ENCODE results near the gene FER1L5.

DNA sequence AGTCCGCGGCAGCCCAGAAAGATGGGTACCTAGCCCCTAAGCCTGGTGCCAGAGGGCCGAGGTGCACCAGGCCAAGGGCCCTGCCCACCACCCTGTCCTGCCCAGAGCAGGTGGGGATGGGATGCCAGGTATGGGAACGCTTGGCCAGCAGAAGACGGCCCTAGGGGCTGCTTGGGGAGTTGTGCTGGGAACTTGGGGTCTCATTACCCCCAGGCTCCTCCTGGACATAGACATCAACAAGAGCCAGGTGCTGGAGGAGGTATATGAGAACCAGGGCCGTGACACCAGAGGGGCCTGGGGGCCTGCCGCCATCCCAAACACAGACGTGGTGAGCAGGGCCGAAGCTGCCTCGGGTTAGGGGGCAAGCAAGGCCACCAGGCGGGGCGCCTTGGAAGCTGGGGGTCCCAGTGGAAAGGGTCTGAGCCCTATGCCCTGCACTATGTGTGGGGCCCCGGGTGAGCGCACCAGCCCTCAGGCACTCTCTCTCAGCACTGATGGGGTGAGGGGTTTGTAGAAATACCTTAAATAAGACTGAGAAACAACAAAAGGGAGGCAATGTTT is 46.9 kb downstream of the FER1L5 start:
- TF ChIP-seq NFIC (IDR thresholded peaks at IDR 0.05) (no peak), ZBTB7A (IDR thresholded peaks at IDR 0.05; ENCODE audit: low read depth) (no peak), TCF12 (IDR thresholded peaks at IDR 0.05; ENCODE audit: low read depth) (no peak), RAD21 (IDR thresholded peaks at IDR 0.05; ENCODE audit: low read depth) (no peak), CEBPB (IDR thresholded peaks at IDR 0.05) (no peak), TAF1 (IDR thresholded peaks at IDR 0.05; ENCODE audit: low read depth) (no peak)
- TF ChIP-seq, protein P1, sequence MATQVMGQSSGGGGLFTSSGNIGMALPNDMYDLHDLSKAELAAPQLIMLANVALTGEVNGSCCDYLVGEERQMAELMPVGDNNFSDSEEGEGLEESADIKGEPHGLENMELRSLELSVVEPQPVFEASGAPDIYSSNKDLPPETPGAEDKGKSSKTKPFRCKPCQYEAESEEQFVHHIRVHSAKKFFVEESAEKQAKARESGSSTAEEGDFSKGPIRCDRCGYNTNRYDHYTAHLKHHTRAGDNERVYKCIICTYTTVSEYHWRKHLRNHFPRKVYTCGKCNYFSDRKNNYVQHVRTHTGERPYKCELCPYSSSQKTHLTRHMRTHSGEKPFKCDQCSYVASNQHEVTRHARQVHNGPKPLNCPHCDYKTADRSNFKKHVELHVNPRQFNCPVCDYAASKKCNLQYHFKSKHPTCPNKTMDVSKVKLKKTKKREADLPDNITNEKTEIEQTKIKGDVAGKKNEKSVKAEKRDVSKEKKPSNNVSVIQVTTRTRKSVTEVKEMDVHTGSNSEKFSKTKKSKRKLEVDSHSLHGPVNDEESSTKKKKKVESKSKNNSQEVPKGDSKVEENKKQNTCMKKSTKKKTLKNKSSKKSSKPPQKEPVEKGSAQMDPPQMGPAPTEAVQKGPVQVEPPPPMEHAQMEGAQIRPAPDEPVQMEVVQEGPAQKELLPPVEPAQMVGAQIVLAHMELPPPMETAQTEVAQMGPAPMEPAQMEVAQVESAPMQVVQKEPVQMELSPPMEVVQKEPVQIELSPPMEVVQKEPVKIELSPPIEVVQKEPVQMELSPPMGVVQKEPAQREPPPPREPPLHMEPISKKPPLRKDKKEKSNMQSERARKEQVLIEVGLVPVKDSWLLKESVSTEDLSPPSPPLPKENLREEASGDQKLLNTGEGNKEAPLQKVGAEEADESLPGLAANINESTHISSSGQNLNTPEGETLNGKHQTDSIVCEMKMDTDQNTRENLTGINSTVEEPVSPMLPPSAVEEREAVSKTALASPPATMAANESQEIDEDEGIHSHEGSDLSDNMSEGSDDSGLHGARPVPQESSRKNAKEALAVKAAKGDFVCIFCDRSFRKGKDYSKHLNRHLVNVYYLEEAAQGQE (IDR thresholded peaks at IDR 0.05; ENCODE audit: low read depth) = no peak
- TF ChIP-seq, protein P2, sequence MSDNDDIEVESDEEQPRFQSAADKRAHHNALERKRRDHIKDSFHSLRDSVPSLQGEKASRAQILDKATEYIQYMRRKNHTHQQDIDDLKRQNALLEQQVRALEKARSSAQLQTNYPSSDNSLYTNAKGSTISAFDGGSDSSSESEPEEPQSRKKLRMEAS (IDR thresholded peaks at IDR 0.05) = no peak
